Measurements from ENCODE around the gene OR6N2.

OR6N2 gene

GRCh38 chr1:158809256-158809655 is 28.3 kb upstream of the OR6N2 start:
- Histone ChIP-seq H3K27ac (ENCODE audit: low read depth, low read length) (no peak overlapping the region), H3K27me3 (ENCODE audit: control insufficient read depth, insufficient read depth, low read length) (no peaks in the 10 kb centered on the region), H3K36me3 (ENCODE audit: control insufficient read depth, insufficient read depth, low read length) (no peaks in the 10 kb centered on the region), H3K4me1 (ENCODE audit: control insufficient read depth, insufficient read depth, low read length) (no peaks in the 10 kb centered on the region), H3K9me3 (ENCODE audit: control insufficient read depth, insufficient read depth, low read depth, low read length) (no peaks in the 10 kb centered on the region), H3K4me3 (ENCODE audit: low read depth, low read length) (no peak overlapping the region), H3K9ac (ENCODE audit: low read length) (no peak overlapping the region)

- Histone ChIP-seq H3K27ac (ENCODE audit: low read depth, low read length) (no peak overlapping the region), H3K4me1 (ENCODE audit: control insufficient read depth, insufficient read depth, low read length) (no peaks in the 10 kb centered on the region), H3K9me3 (ENCODE audit: control insufficient read depth, insufficient read depth, low read depth, low read length) (no peaks in the 10 kb centered on the region), H3K27me3 (ENCODE audit: control insufficient read depth, insufficient read depth, low read length) (no peaks in the 10 kb centered on the region), H3K9ac (ENCODE audit: low read length) (no peak overlapping the region), H3K4me3 (ENCODE audit: low read depth, low read length) (no peak overlapping the region), H3K36me3 (ENCODE audit: control insufficient read depth, insufficient read depth, low read length) (no peaks in the 10 kb centered on the region)
Observed at GRCh38 chr1:158806916-158807536, 26.0 kb upstream of the OR6N2 start.

- Histone ChIP-seq H3K27me3 (ENCODE audit: control insufficient read depth, insufficient read depth, low read length) (no peaks in the 10 kb centered on the region), H3K4me3 (ENCODE audit: low read depth, low read length) (no peak overlapping the region), H3K27ac (ENCODE audit: low read depth, low read length) (no peak overlapping the region), H3K4me1 (ENCODE audit: control insufficient read depth, insufficient read depth, low read length) (no peaks in the 10 kb centered on the region), H3K9me3 (ENCODE audit: control insufficient read depth, insufficient read depth, low read depth, low read length) (no peaks in the 10 kb centered on the region), H3K9ac (ENCODE audit: low read length) (no peak overlapping the region), H3K36me3 (ENCODE audit: control insufficient read depth, insufficient read depth, low read length) (no peaks in the 10 kb centered on the region)
Observed at GRCh38 chr1:158803678-158804077, 22.7 kb upstream of the OR6N2 start.

GRCh38 chr1:158801396-158801795 is 20.4 kb upstream of the OR6N2 start:
- Histone ChIP-seq H3K4me3 (ENCODE audit: low read depth, low read length) (no peak overlapping the region), H3K36me3 (ENCODE audit: control insufficient read depth, insufficient read depth, low read length) (no peaks in the 10 kb centered on the region), H3K4me1 (ENCODE audit: control insufficient read depth, insufficient read depth, low read length) (no peaks in the 10 kb centered on the region)

GRCh38 chr1:158800526-158800925 is 19.5 kb upstream of the OR6N2 start:
- Histone ChIP-seq H3K9me3 (ENCODE audit: control insufficient read depth, insufficient read depth, low read depth, low read length) (no peaks in the 10 kb centered on the region), H3K27ac (ENCODE audit: low read depth, low read length) (no peak overlapping the region), H3K4me3 (ENCODE audit: low read depth, low read length) (no peak overlapping the region), H3K36me3 (ENCODE audit: control insufficient read depth, insufficient read depth, low read length) (no peaks in the 10 kb centered on the region), H3K9ac (ENCODE audit: low read length) (no peak overlapping the region), H3K4me1 (ENCODE audit: control insufficient read depth, insufficient read depth, low read length) (no peaks in the 10 kb centered on the region), H3K27me3 (ENCODE audit: control insufficient read depth, insufficient read depth, low read length) (no peaks in the 10 kb centered on the region)

More at GRCh38 chr1:158801396-158801795, 20.4 kb upstream of the OR6N2 start:
- Histone ChIP-seq H3K9ac (ENCODE audit: low read length) (no peak overlapping the region), H3K27me3 (ENCODE audit: control insufficient read depth, insufficient read depth, low read length) (no peaks in the 10 kb centered on the region), H3K27ac (ENCODE audit: low read depth, low read length) (no peak overlapping the region), H3K9me3 (ENCODE audit: control insufficient read depth, insufficient read depth, low read depth, low read length) (no peaks in the 10 kb centered on the region)

- H3K27me3 ChIP-seq (ENCODE audit: control insufficient read depth, insufficient read depth, low read length), result no peaks in the 10 kb centered on the region
- no peak overlapping the region for H3K27ac ChIP-seq (ENCODE audit: low read depth, low read length)
- no peak overlapping the region for H3K4me3 ChIP-seq (ENCODE audit: low read depth, low read length)
- no peaks in the 10 kb centered on the region for H3K9me3 ChIP-seq (ENCODE audit: control insufficient read depth, insufficient read depth, low read depth, low read length)
- no peaks in the 10 kb centered on the region for H3K4me1 ChIP-seq (ENCODE audit: control insufficient read depth, insufficient read depth, low read length)
- H3K36me3 ChIP-seq (ENCODE audit: control insufficient read depth, insufficient read depth, low read length), result no peaks in the 10 kb centered on the region
- H3K9ac ChIP-seq (ENCODE audit: low read length), result no peak overlapping the region
Observed at GRCh38 chr1:158799689-158800088, 18.7 kb upstream of the OR6N2 start.

- Histone ChIP-seq H3K27me3 (ENCODE audit: control insufficient read depth, insufficient read depth, low read length) (no peaks in the 10 kb centered on the region), H3K27ac (ENCODE audit: low read depth, low read length) (no peak overlapping the region), H3K4me3 (ENCODE audit: low read depth, low read length) (no peak overlapping the region), H3K36me3 (ENCODE audit: control insufficient read depth, insufficient read depth, low read length) (no peaks in the 10 kb centered on the region), H3K9me3 (ENCODE audit: control insufficient read depth, insufficient read depth, low read depth, low read length) (no peaks in the 10 kb centered on the region), H3K9ac (ENCODE audit: low read length) (no peak overlapping the region), H3K4me1 (ENCODE audit: control insufficient read depth, insufficient read depth, low read length) (no peaks in the 10 kb centered on the region)
Observed at GRCh38 chr1:158798531-158798930, 17.5 kb upstream of the OR6N2 start.

- H3K9me3 ChIP-seq (ENCODE audit: control insufficient read depth, insufficient read depth, low read depth, low read length), result no peaks in the 10 kb centered on the region
- H3K36me3 ChIP-seq (ENCODE audit: control insufficient read depth, insufficient read depth, low read length), result no peaks in the 10 kb centered on the region
- H3K27me3 ChIP-seq (ENCODE audit: control insufficient read depth, insufficient read depth, low read length), result no peaks in the 10 kb centered on the region
- H3K9ac ChIP-seq (ENCODE audit: low read length), result no peak overlapping the region
- H3K4me1 ChIP-seq (ENCODE audit: control insufficient read depth, insufficient read depth, low read length), result no peaks in the 10 kb centered on the region
- H3K4me3 ChIP-seq (ENCODE audit: low read depth, low read length), result no peak overlapping the region
- H3K27ac ChIP-seq (ENCODE audit: low read depth, low read length), result no peak overlapping the region
Observed at GRCh38 chr1:158794247-158794646, 13.2 kb upstream of the OR6N2 start.

GRCh38 chr1:158793604-158794003 is 12.6 kb upstream of the OR6N2 start:
- Histone ChIP-seq H3K27ac (ENCODE audit: low read depth, low read length) (no peak overlapping the region), H3K27me3 (ENCODE audit: control insufficient read depth, insufficient read depth, low read length) (no peaks in the 10 kb centered on the region), H3K36me3 (ENCODE audit: control insufficient read depth, insufficient read depth, low read length) (no peaks in the 10 kb centered on the region), H3K9ac (ENCODE audit: low read length) (no peak overlapping the region), H3K9me3 (ENCODE audit: control insufficient read depth, insufficient read depth, low read depth, low read length) (no peaks in the 10 kb centered on the region), H3K4me3 (ENCODE audit: low read depth, low read length) (no peak overlapping the region), H3K4me1 (ENCODE audit: control insufficient read depth, insufficient read depth, low read length) (no peaks in the 10 kb centered on the region)

GRCh38 chr1:158771950-158772866 is 8.8 kb downstream of the OR6N2 start, which contains the start of gene OR6N1:
OR6N1 (minus strand) TSS chr1:158772195; CDS start chr1:158766682, 5,513 bp downstream.
- Histone ChIP-seq H3K27me3 (ENCODE audit: control insufficient read depth, insufficient read depth, low read length) (no peaks in the 10 kb centered on the region), H3K4me1 (ENCODE audit: control insufficient read depth, insufficient read depth, low read length) (no peaks in the 10 kb centered on the region), H3K9ac (ENCODE audit: low read length) (no peak within 1 kb of the TSS), H3K9me3 (ENCODE audit: control insufficient read depth, insufficient read depth, low read depth, low read length) (no peaks in the 10 kb centered on the region), H3K27ac (ENCODE audit: low read depth, low read length) (no peak within 1 kb of the TSS), H3K36me3 (ENCODE audit: control insufficient read depth, insufficient read depth, low read length) (no peaks in the 10 kb centered on the region), H3K4me3 (ENCODE audit: low read depth, low read length) (no peak within 1 kb of the TSS)

- H3K27me3 ChIP-seq (ENCODE audit: control insufficient read depth, insufficient read depth, low read length), result 0 out of 2 replicates have a peak, but pooled peaks cover 6% of the 10 kb centered on the region
Observed at GRCh38 chr1:158754420-158754819, 26.6 kb downstream of the OR6N2 start, which contains the start of gene OR6K6. OR6K6 (plus strand) TSS chr1:158754720; CDS start chr1:158754888, 168 bp downstream.

More at GRCh38 chr1:158754420-158754819, 26.6 kb downstream of the OR6N2 start, which contains the start of gene OR6K6:
- no peak within 1 kb of the TSS for H3K9ac ChIP-seq (ENCODE audit: low read length)
- no peak within 1 kb of the TSS for H3K4me3 ChIP-seq (ENCODE audit: low read depth, low read length)
- H3K36me3 ChIP-seq (ENCODE audit: control insufficient read depth, insufficient read depth, low read length), result no peaks in the 10 kb centered on the region
- H3K27ac ChIP-seq (ENCODE audit: low read depth, low read length), result no peak within 1 kb of the TSS
- H3K9me3 ChIP-seq (ENCODE audit: control insufficient read depth, insufficient read depth, low read depth, low read length), result no peaks in the 10 kb centered on the region
- H3K4me1 ChIP-seq (ENCODE audit: control insufficient read depth, insufficient read depth, low read length), result no peaks in the 10 kb centered on the region
